Measurements from ENCODE around the gene UBAC1. TPM values are rescaled to one million over a fixed set of nuclear protein-coding genes. Genes with fewer than 3 reads are reported as not detected.

UBAC1 gene
- total and polyA plus RNA-seq, 10 of the 15 experiments (the other 5 are each of a cell fraction or from before 2014, with no cell fraction given), result 16.7 to 54.6 (median 38.5) TPM

DNA sequence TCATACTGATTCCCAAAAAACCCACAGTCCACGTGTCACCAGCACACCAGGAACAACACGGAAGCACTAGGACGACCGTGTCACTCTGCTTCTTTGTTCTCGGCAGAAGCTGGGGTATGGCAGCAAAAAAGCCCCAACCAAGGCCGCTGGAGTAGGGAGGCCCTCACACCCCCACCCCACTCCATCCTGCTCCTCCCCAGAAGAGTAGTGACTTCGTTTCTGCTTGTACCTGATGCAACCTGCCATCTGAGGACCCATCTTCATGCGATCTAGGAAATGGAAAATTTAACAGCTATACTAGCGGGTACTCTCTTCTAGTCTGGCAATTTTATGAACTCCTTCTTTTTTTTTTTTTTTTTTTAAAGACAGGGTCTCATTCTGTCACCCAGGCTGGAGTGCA lies 3.7 kb downstream of the UBAC1 start (continued):
- TF ChIP-seq, protein P1, sequence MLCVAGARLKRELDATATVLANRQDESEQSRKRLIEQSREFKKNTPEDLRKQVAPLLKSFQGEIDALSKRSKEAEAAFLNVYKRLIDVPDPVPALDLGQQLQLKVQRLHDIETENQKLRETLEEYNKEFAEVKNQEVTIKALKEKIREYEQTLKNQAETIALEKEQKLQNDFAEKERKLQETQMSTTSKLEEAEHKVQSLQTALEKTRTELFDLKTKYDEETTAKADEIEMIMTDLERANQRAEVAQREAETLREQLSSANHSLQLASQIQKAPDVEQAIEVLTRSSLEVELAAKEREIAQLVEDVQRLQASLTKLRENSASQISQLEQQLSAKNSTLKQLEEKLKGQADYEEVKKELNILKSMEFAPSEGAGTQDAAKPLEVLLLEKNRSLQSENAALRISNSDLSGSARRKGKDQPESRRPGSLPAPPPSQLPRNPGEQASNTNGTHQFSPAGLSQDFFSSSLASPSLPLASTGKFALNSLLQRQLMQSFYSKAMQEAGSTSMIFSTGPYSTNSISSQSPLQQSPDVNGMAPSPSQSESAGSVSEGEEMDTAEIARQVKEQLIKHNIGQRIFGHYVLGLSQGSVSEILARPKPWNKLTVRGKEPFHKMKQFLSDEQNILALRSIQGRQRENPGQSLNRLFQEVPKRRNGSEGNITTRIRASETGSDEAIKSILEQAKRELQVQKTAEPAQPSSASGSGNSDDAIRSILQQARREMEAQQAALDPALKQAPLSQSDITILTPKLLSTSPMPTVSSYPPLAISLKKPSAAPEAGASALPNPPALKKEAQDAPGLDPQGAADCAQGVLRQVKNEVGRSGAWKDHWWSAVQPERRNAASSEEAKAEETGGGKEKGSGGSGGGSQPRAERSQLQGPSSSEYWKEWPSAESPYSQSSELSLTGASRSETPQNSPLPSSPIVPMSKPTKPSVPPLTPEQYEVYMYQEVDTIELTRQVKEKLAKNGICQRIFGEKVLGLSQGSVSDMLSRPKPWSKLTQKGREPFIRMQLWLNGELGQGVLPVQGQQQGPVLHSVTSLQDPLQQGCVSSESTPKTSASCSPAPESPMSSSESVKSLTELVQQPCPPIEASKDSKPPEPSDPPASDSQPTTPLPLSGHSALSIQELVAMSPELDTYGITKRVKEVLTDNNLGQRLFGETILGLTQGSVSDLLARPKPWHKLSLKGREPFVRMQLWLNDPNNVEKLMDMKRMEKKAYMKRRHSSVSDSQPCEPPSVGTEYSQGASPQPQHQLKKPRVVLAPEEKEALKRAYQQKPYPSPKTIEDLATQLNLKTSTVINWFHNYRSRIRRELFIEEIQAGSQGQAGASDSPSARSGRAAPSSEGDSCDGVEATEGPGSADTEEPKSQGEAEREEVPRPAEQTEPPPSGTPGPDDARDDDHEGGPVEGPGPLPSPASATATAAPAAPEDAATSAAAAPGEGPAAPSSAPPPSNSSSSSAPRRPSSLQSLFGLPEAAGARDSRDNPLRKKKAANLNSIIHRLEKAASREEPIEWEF (IDR thresholded peaks at IDR 0.05; ENCODE audit: insufficient replicate concordance, low read depth, low read length), result no peak
- TF ChIP-seq SREBF1 (IDR thresholded peaks at IDR 0.05; ENCODE audit: low read length), result no peak
- TF ChIP-seq, protein P2, sequence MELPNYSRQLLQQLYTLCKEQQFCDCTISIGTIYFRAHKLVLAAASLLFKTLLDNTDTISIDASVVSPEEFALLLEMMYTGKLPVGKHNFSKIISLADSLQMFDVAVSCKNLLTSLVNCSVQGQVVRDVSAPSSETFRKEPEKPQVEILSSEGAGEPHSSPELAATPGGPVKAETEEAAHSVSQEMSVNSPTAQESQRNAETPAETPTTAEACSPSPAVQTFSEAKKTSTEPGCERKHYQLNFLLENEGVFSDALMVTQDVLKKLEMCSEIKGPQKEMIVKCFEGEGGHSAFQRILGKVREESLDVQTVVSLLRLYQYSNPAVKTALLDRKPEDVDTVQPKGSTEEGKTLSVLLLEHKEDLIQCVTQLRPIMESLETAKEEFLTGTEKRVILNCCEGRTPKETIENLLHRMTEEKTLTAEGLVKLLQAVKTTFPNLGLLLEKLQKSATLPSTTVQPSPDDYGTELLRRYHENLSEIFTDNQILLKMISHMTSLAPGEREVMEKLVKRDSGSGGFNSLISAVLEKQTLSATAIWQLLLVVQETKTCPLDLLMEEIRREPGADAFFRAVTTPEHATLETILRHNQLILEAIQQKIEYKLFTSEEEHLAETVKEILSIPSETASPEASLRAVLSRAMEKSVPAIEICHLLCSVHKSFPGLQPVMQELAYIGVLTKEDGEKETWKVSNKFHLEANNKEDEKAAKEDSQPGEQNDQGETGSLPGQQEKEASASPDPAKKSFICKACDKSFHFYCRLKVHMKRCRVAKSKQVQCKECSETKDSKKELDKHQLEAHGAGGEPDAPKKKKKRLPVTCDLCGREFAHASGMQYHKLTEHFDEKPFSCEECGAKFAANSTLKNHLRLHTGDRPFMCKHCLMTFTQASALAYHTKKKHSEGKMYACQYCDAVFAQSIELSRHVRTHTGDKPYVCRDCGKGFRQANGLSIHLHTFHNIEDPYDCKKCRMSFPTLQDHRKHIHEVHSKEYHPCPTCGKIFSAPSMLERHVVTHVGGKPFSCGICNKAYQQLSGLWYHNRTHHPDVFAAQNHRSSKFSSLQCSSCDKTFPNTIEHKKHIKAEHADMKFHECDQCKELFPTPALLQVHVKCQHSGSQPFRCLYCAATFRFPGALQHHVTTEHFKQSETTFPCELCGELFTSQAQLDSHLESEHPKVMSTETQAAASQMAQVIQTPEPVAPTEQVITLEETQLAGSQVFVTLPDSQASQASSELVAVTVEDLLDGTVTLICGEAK (IDR thresholded peaks at IDR 0.05; ENCODE audit: borderline replicate concordance), result no peak
